ENCODE measurements around the gene CGB7. TPM values are rescaled to one million over a fixed set of nuclear protein-coding genes. Genes with fewer than 3 reads are reported as not detected.
A peak's percentile ranks its signal among the peaks of the same experiment; 100 is the strongest.

Gene CGB7
- total RNA-seq, 1 donor from 2014 or later: not detected

DNA sequence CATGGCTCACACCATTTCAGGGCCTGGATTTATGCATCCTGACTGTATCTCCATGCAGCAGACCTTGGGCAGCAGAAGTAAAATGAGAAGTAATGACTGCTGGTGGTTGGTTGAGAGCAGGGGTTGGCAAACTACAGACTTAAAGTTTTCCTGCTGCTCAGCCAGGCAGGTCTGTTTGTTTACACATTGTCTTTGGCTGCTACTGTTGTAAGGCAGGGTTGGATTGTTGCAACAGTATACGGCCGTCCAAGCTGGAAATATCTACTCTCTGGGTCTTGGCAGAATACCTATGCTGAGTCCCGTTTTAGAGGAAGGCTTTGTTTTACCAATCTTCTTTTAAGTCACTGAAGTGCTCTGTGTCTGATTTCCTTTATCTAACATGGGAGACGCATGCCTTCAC lies 41.2 kb upstream of the CGB7 start:
- Histone ChIP-seq H3K79me2 (ENCODE audit: low read depth) (peaks cover 62% of the 10 kb centered on the region), H3K4me1 (no peaks in the 10 kb centered on the region), H3K36me3 (peaks cover 21% of the 10 kb centered on the region), H3K27ac (no peak overlapping the region), H3K9me3 (ENCODE audit: low read depth) (no peaks in the 10 kb centered on the region), H3K27me3 (no peaks in the 10 kb centered on the region), H3F3A (ENCODE audit: low read depth) (peaks cover 57% of the 10 kb centered on the region), H3K4me3 (no peak overlapping the region), H3K9ac (no peak overlapping the region), H2AFZ (replicated peaks) (no peak overlapping the region), H3K4me2 (no peak overlapping the region), H4K20me1 (ENCODE audit: low read depth) (peaks cover 91% of the 10 kb centered on the region)
- DNase-seq (ENCODE audit: low spot score): no peak
- TF ChIP-seq EZH2phosphoT487 (IDR thresholded peaks at IDR 0.05) (no peak), EZH2 (IDR thresholded peaks at IDR 0.05) (no peak)
- TF ChIP-seq, protein P1, sequence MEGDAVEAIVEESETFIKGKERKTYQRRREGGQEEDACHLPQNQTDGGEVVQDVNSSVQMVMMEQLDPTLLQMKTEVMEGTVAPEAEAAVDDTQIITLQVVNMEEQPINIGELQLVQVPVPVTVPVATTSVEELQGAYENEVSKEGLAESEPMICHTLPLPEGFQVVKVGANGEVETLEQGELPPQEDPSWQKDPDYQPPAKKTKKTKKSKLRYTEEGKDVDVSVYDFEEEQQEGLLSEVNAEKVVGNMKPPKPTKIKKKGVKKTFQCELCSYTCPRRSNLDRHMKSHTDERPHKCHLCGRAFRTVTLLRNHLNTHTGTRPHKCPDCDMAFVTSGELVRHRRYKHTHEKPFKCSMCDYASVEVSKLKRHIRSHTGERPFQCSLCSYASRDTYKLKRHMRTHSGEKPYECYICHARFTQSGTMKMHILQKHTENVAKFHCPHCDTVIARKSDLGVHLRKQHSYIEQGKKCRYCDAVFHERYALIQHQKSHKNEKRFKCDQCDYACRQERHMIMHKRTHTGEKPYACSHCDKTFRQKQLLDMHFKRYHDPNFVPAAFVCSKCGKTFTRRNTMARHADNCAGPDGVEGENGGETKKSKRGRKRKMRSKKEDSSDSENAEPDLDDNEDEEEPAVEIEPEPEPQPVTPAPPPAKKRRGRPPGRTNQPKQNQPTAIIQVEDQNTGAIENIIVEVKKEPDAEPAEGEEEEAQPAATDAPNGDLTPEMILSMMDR (IDR thresholded peaks at IDR 0.05): no peak
- H3K4me3 Mint-ChIP-seq: no peak overlapping the region
- H3K9me3 Mint-ChIP-seq: no peaks in the 10 kb centered on the region
- no peaks in the 10 kb centered on the region for H3K27me3 Mint-ChIP-seq (ENCODE audit: insufficient read depth, low read depth)
- H3K4me1 Mint-ChIP-seq: peaks cover 3% of the 10 kb centered on the region
- H3K36me3 Mint-ChIP-seq: peaks cover 35% of the 10 kb centered on the region
- no peak overlapping the region for H3K27ac Mint-ChIP-seq

DNA sequence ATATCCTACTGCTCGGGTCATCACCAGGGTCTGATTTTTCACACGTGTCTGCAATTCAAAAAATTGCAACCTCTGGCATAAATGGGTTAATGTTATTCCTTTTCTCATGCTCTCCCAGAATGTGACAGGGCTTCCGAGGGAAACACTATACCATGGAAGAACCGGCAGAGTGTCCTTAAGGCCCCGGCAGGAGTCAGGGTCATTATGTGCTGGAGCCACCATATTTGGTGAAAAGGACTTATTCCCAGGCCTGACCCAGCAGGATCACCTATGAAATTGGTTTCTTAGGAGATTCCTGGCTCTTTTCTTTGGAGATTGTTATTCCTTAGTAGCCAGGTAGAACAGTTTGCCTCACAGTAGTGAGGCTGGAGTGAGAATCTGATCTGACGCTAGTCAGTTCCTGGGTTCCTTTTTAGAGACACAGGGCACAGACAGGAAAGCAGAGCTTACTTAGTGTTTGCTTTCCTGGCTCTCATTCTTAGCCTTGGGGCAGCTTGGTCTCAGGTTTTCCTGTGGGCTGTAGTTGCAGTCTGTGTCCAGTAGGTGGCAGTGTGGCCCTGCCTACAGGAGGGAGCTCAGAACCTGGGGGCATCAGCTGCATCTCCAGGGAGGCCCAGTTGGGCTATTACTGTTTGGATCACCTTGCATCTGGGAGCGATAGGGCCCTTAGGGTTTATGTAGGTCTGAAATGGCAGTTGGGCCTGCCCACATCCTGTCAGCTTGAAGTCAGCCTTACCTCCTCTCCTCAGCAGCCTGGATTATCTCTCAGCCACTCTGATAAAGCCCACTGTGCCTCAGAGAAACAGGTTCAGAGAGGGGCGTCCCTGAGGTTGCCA lies 40.1 kb upstream of the CGB7 start:
- H4K20me1 ChIP-seq (ENCODE audit: low read depth): peaks cover 91% of the 10 kb centered on the region
- H3K36me3 ChIP-seq: peaks cover 23% of the 10 kb centered on the region

DNA sequence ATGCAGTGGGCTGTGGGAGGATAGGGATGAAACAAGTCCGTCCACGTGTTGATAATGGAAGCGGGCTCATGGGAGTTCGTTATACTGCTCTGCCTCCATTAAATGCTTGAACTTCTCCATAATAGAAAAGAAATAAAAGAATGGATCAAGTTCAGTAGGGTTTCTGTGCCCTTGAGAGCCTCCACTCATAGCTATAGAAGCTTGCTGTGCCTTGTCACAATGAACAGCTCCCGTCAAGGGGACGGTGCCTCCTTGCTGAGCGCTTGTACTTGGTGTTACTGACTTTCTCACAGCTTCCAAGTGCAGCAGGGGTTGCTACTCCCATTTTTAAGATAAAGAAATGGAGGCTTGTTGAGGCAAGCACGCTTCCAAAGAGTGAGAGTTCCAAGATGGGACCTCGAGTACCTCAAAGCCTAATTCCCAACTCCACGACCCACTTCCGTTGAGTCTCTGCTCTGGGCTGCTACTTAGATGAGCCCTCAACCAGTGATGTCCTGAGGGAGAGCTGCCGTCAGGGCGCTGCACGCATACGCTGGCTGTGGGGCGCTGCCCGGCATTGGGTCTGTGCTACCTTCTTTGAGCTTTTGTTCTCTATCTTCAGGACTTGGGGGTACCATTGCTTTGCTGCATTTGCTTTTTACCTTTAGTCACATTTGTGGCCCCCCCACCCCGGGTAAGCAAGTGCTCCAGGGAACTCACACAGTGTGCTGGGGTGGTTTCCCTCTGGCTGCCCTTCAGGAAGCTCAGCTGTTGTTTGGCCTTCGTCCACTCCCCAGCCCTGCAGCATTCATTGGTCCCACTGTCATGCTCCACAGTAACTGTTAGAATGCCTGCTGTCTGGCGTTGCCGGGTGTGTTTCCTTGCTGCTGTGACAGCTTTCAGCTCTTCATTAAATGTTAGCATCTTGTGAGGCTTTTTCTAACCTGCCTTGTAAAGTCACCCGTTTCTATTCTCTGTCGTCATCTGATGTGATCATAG lies 37.2 kb upstream of the CGB7 start:
- Histone ChIP-seq H3K4me3 (no peak overlapping the region), H3K4me1 (no peaks in the 10 kb centered on the region), H3K36me3 (peaks cover 30% of the 10 kb centered on the region), H3K79me2 (ENCODE audit: low read depth) (peaks cover 87% of the 10 kb centered on the region), H2AFZ (replicated peaks) (no peak overlapping the region), H3K9me3 (ENCODE audit: low read depth) (no peaks in the 10 kb centered on the region), H3K4me2 (no peak overlapping the region), H3K9ac (no peak overlapping the region), H3K27me3 (no peaks in the 10 kb centered on the region), H3K27ac (no peak overlapping the region), H4K20me1 (ENCODE audit: low read depth) (peaks cover 100% of the 10 kb centered on the region), H3F3A (ENCODE audit: low read depth) (peaks cover 63% of the 10 kb centered on the region)
- no peak for DNase-seq (ENCODE audit: low spot score)
- Mint-ChIP-seq H3K4me3 (no peak overlapping the region), H3K9me3 (no peaks in the 10 kb centered on the region), H3K4me1 (no peaks in the 10 kb centered on the region), H3K27ac (no peak overlapping the region), H3K36me3 (peaks cover 29% of the 10 kb centered on the region), H3K27me3 (ENCODE audit: insufficient read depth, low read depth) (no peaks in the 10 kb centered on the region)
- TF ChIP-seq EZH2phosphoT487 (IDR thresholded peaks at IDR 0.05) (no peak), EZH2 (IDR thresholded peaks at IDR 0.05) (no peak)
- TF ChIP-seq, protein P1 (IDR thresholded peaks at IDR 0.05): no peak

More for the DNA sequence above, 40.1 kb upstream of the CGB7 start:
- no peak for TF ChIP-seq EZH2 (IDR thresholded peaks at IDR 0.05)
- TF ChIP-seq, protein P1 (IDR thresholded peaks at IDR 0.05): peak; percentile 99
- peaks cover 34% of the 10 kb centered on the region for H3K36me3 Mint-ChIP-seq
- H3K9me3 Mint-ChIP-seq: no peaks in the 10 kb centered on the region
- Histone ChIP-seq H3K9ac (no peak overlapping the region), H3K27me3 (no peaks in the 10 kb centered on the region), H3F3A (ENCODE audit: low read depth) (peaks cover 66% of the 10 kb centered on the region), H3K4me1 (no peaks in the 10 kb centered on the region), H3K4me2 (no peak overlapping the region), H3K79me2 (ENCODE audit: low read depth) (peaks cover 73% of the 10 kb centered on the region), H3K9me3 (ENCODE audit: low read depth) (no peaks in the 10 kb centered on the region), H2AFZ (replicated peaks) (no peak overlapping the region), H3K4me3 (no peak overlapping the region), H3K27ac (peak overlapping the region; percentile 66)
- peak; percentile 78 for DNase-seq (ENCODE audit: low spot score)
- no peaks in the 10 kb centered on the region for H3K27me3 Mint-ChIP-seq (ENCODE audit: insufficient read depth, low read depth)
- no peak overlapping the region for H3K27ac Mint-ChIP-seq
- H3K4me1 Mint-ChIP-seq: peaks cover 3% of the 10 kb centered on the region
- H3K4me3 Mint-ChIP-seq: no peak overlapping the region

All from neural progenitor cell (in vitro differentiated cells).